WERI-Rb-1 (cell line): ENCODE results near the gene SNX10.

Source experiments
- DNase-seq: peaks from one replicate; pipeline ENCODE4 v3.0.0-alpha.2; 2020
- H3K27ac ChIP-seq: fragments of 250-450 bp; sonication (Bioruptor Pico); 2 replicates; pipeline ENCODE4 v1.5.1; 2020; ENCODE audit warnings: mild to moderate bottlenecking, moderate library complexity
- H3K27me3 ChIP-seq: fragments of 250-450 bp; sonication (Bioruptor Pico); 2 replicates; pipeline ENCODE4 v1.5.1; 2021; ENCODE audit warnings: mild to moderate bottlenecking, low read depth, moderate library complexity; ENCODE audit not compliant: insufficient read depth, severe bottlenecking
- H3K36me3 ChIP-seq: fragments of 250-450 bp; sonication (Bioruptor Pico); 2 replicates; pipeline ENCODE4 v1.5.1; 2020; ENCODE audit warnings: mild to moderate bottlenecking, moderate library complexity
- H3K4me3 ChIP-seq: 2 replicates; pipeline ENCODE4 v1.5.1; 2011; ENCODE audit warnings: low read depth, mild to moderate bottlenecking, control low read depth, low read length
- H3K9me3 ChIP-seq: fragments of 250-450 bp; sonication (Bioruptor Pico); 2 replicates; pipeline ENCODE4 v1.5.1; 2021; ENCODE audit warnings: mild to moderate bottlenecking, moderate library complexity; ENCODE audit not compliant: severe bottlenecking
- CTCF ChIP-seq: IDR thresholded peaks from 2 replicates; pipeline ENCODE4 v1.5.1; 2011; ENCODE audit warnings: low read depth, mild to moderate bottlenecking, control low read depth, inconsistent platforms, low read length

Gene SNX10

DNA sequence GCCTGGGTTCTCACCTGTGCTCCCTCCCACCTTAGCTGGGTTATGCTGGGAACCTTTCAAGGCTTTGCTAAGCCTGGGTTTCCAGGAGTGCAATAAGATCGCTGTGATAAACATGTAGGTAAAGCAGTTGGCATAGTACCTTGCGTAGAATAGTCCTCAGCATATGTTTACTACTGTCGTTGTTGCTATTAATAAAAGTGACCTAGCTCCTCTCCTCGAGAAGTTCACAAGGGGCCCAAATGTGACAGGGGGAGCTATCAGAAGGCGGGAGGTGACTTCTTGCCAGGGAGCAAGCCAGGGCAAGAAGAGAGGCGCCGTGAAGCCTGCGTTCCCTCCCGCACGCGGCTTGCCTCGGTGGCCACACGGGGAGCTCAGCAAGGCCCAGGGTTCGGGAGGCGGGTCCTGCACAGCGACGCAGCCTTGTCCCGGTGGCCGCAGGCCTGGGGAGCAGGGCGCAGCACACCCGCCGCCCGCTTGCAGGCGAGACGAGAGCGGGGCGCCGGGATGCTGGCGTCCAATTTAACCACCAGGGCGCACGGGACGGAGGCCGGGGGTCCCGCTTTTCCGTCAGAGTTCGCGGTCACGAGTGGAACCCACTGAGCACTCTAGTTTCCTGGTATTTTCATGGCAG, 106.2 kb downstream of the SNX10 start:
- Histone ChIP-seq H3K9me3 (no peaks in the 10 kb centered on the region), H3K36me3 (no peaks in the 10 kb centered on the region), H3K27ac (peak overlapping the region; percentile 98), H3K4me3 (peak overlapping the region; percentile 64), H3K27me3 (no peaks in the 10 kb centered on the region)
- TF ChIP-seq CTCF: no peak; the same call in 1 of the 2 replicates
- peak; percentile 81 for DNase-seq

DNA sequence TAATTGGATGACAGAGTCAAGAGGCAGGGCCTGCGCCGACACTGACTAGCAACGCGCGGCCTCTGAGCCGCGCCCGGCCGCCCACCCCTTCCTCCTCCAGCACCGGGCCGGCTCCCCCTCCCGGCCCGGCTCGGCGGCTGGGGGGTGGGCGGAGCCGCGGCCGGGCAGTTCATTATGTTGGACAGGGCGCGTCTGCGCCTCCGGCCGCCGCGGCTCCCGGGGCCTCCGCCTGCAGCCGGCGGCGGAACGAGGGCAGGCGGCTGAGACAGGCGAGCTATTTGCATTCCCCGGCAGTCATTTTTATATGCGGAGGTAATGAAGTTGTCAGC, 106.7 kb downstream of the SNX10 start:
- DNase-seq: peak; percentile 75
- H3K4me3 ChIP-seq: peak overlapping the region; percentile 64
- H3K27me3 ChIP-seq: no peaks in the 10 kb centered on the region
- no peaks in the 10 kb centered on the region for H3K36me3 ChIP-seq
- peak overlapping the region; percentile 98 for H3K27ac ChIP-seq
- TF ChIP-seq CTCF: no peak
- no peaks in the 10 kb centered on the region for H3K9me3 ChIP-seq

- no peaks in the 10 kb centered on the region for H3K9me3 ChIP-seq
- peak; percentile 72 for DNase-seq
- peak; percentile 67 for TF ChIP-seq CTCF
- peak overlapping the region; percentile 64 for H3K4me3 ChIP-seq
- no peaks in the 10 kb centered on the region for H3K27me3 ChIP-seq
- H3K36me3 ChIP-seq: no peaks in the 10 kb centered on the region
- peak overlapping the region; percentile 98 for H3K27ac ChIP-seq
These were observed 107.3 kb downstream of the SNX10 start for GRCh38 chr7:26398756-26399509.

DNA sequence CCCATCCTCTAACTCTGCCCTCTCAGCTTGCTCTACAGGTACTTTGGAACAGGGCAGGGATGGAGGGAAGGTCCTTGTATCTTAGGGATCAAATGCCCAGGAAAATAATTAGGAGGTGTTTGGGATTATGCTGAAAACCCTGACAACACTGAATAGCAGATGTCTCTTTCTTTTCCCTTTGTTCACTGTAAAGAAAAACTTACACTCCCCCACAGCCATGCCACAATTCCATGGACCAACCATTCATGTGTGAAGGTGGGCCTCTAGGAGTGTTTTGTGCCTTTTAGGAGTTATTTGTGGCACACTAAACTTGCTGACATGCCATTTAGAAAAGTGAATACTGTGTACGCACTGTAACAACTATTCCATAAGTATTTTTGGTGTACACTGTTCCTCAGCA, 108.1 kb downstream of the SNX10 start:
- Histone ChIP-seq H3K27ac (peak overlapping the region; percentile 98), H3K9me3 (no peaks in the 10 kb centered on the region), H3K36me3 (no peaks in the 10 kb centered on the region), H3K27me3 (no peaks in the 10 kb centered on the region), H3K4me3 (peak overlapping the region; percentile 64)
- no peak for TF ChIP-seq CTCF
- DNase-seq: no peak

GRCh38 chr7:26403640-26404039, 112.0 kb downstream of the SNX10 start:
- DNase-seq: no peak

More at GRCh38 chr7:26403640-26404039, 112.0 kb downstream of the SNX10 start:
- no peak overlapping the region for H3K4me3 ChIP-seq
- no peaks in the 10 kb centered on the region for H3K36me3 ChIP-seq
- no peak for TF ChIP-seq CTCF
- H3K9me3 ChIP-seq: peaks cover 2% of the 10 kb centered on the region
- no peaks in the 10 kb centered on the region for H3K27me3 ChIP-seq
- H3K27ac ChIP-seq: no peak overlapping the region
